ENCODE measurements around the gene FCF1. TPM values are rescaled to one million over a fixed set of nuclear protein-coding genes. Genes with fewer than 3 reads are reported as not detected.

Gene FCF1
- polyA plus RNA-seq, 2 of the 4 experiments (the other 2 are of a cell fraction), result 80.1 to 97.2 TPM

DNA sequence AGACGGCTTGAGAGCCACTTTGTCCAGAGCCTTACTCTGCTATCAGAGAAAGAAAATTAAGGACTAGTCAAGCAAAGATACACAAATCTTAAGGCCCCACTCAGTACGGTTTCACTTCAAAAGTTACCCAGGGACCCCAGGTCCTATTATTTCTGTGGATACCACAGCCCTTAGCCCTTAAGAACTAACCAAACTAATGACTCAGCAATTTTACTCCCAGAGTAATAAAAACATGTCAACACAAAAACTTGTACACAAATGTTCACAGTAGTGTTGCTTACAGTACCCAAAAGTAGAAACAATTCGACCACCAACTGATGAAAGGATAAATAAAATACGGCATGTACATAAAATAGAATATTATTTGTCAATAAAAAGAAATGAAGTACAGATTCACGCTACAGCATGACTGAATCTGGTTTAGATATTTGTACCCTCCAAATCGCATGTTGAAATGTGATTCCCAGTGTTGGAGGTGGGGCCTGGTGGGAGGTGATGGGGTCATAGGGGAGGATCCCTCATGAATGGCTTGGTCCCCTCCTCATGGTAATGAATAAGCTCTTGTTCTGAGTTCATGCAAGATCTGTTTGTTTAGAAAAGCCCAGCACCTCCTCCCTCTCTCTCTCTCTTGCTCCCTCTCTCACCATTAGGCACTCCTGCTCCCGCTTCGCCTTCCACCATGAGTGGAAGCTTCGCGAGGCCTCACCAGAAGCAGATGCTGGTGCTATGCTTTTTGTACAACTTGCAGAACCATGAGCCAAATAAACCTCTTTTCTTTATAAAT is 30.6 kb upstream of the FCF1 start:
- DNase-seq (ENCODE audit: low read depth in 1 of 2, low spot score in 1 of 2), result no peak
- CTCF ChIA-PET, result interaction anchor here (0.8 to 2.2 kb wide), 2 partner anchors 70 to 81 kb away, joined by 3 to 7 read pairs; partner anchors contain the start of genes LTBP2 and YLPM1
- POLR2A ChIA-PET, result no interaction called here
- H3K27ac ChIP-seq, result peak overlapping the region; percentile 31 to 57; a peak in 3 of 6 replicates
- H3K4me1 ChIP-seq, result peaks cover 10% of the 10 kb centered on the region; the same call in 2 of the 3 replicates
- no peaks in the 10 kb centered on the region for H3K9me3 ChIP-seq
- no peak overlapping the region for H3K4me2 ChIP-seq
- FAIRE-seq, result no peak
- 91% methylated on average over 10 of the region's 10 CpGs for WGBS (ENCODE audit: missing lambda C conversion rate)
- no peak overlapping the region for H3K4me3 ChIP-seq
- TF ChIP-seq NFE2L2 (conservative IDR thresholded peaks at IDR 0.05; ENCODE audit: low read length) (peak; percentile 90), ZFP36 (IDR thresholded peaks at IDR 0.05; ENCODE audit: borderline replicate concordance, partially characterized antibody) (no peak), HDAC2 (IDR thresholded peaks at IDR 0.05) (no peak), ESRRA (IDR thresholded peaks at IDR 0.05; ENCODE audit: borderline replicate concordance, low read length) (no peak), NPAS2 (CRISPR knock-in tag; IDR thresholded peaks at IDR 0.05; ENCODE audit: borderline replicate concordance) (no peak), KDM1A (IDR thresholded peaks at IDR 0.05; ENCODE audit: low read depth) (no peak), MYC (IDR thresholded peaks at IDR 0.05; ENCODE audit: borderline replicate concordance, low read length) (no peak), HOXA7 (CRISPR knock-in tag; IDR thresholded peaks at IDR 0.05) (no peak), ZSCAN20 (CRISPR knock-in tag; IDR thresholded peaks at IDR 0.05) (no peak), CBX8 (IDR thresholded peaks at IDR 0.05) (no peak), MAFK (IDR thresholded peaks at IDR 0.05; ENCODE audit: partially characterized antibody) (peak; percentile 98), HEYL (CRISPR knock-in tag; IDR thresholded peaks at IDR 0.05) (no peak), RNF2 (IDR thresholded peaks at IDR 0.05; ENCODE audit: borderline replicate concordance, low read depth) (no peak), JUNB (IDR thresholded peaks at IDR 0.05) (no peak), EP300 (IDR thresholded peaks at IDR 0.05) (no peak), SREBF2 (IDR thresholded peaks at IDR 0.05) (no peak)
- TF ChIP-seq, protein P1, sequence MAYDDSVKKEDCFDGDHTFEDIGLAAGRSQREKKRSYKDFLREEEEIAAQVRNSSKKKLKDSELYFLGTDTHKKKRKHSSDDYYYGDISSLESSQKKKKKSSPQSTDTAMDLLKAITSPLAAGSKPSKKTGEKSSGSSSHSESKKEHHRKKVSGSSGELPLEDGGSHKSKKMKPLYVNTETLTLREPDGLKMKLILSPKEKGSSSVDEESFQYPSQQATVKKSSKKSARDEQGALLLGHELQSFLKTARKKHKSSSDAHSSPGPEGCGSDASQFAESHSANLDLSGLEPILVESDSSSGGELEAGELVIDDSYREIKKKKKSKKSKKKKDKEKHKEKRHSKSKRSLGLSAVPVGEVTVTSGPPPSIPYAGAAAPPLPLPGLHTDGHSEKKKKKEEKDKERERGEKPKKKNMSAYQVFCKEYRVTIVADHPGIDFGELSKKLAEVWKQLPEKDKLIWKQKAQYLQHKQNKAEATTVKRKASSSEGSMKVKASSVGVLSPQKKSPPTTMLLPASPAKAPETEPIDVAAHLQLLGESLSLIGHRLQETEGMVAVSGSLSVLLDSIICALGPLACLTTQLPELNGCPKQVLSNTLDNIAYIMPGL (CRISPR knock-in tag; IDR thresholded peaks at IDR 0.05; ENCODE audit: borderline replicate concordance), result no peak
- no peak for ATAC-seq

DNA sequence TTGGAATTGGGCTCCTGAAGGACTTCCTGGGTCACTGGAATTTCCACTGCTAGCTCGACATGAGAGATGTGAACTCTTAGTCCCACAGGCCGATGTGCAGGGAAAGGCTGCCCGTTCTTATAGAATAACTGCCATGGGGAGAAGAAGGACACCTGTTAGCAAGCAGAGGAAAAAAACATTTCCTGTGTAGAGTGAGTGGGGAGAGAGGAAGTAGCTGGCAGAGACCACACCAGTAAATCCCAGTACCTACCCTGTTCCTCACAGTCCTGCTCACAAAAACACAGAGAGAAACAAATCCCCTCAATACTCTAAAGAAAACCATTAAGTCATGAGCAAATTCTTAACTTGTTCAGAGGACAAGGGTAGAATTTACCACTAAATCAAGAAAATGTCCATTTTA is 29.5 kb upstream of the FCF1 start:
- FAIRE-seq (no peak), ATAC-seq (no peak), DNase-seq (ENCODE audit: low read depth in 1 of 2, low spot score in 1 of 2) (no peak)
- no peaks in the 10 kb centered on the region for H3K9me3 ChIP-seq
- H3K27ac ChIP-seq, result no peak overlapping the region
- TF ChIP-seq, protein P2, sequence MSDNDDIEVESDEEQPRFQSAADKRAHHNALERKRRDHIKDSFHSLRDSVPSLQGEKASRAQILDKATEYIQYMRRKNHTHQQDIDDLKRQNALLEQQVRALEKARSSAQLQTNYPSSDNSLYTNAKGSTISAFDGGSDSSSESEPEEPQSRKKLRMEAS (IDR thresholded peaks at IDR 0.05), result no peak
- TF ChIP-seq EP300 (IDR thresholded peaks at IDR 0.05), result no peak
- TF ChIP-seq FOSL2 (IDR thresholded peaks at IDR 0.05), result no peak
- no peak for TF ChIP-seq FOSL2 (CRISPR knock-in tag; IDR thresholded peaks at IDR 0.05)
- no peak for TF ChIP-seq ZNF302 (CRISPR knock-in tag; IDR thresholded peaks at IDR 0.05)
- no peak for TF ChIP-seq GATA3 (IDR thresholded peaks at IDR 0.05; ENCODE audit: borderline replicate concordance)
- no peak for TF ChIP-seq HOXB5 (CRISPR knock-in tag; IDR thresholded peaks at IDR 0.05)
- TF ChIP-seq EHMT2 (IDR thresholded peaks at IDR 0.05; ENCODE audit: low read depth), result no peak
- no peak for TF ChIP-seq HEYL (CRISPR knock-in tag; IDR thresholded peaks at IDR 0.05)
- no peak for TF ChIP-seq NFE2L2 (conservative IDR thresholded peaks at IDR 0.05; ENCODE audit: low read length)
- TF ChIP-seq RAD21 (conservative IDR thresholded peaks at IDR 0.05 in 1 of 2, IDR thresholded peaks at IDR 0.05 in 1 of 2), result no peak
- TF ChIP-seq RFX5 (IDR thresholded peaks at IDR 0.05), result no peak
- no peak for TF ChIP-seq POLR2A (IDR thresholded peaks at IDR 0.05; ENCODE audit: low read length)
- TF ChIP-seq, protein P3, sequence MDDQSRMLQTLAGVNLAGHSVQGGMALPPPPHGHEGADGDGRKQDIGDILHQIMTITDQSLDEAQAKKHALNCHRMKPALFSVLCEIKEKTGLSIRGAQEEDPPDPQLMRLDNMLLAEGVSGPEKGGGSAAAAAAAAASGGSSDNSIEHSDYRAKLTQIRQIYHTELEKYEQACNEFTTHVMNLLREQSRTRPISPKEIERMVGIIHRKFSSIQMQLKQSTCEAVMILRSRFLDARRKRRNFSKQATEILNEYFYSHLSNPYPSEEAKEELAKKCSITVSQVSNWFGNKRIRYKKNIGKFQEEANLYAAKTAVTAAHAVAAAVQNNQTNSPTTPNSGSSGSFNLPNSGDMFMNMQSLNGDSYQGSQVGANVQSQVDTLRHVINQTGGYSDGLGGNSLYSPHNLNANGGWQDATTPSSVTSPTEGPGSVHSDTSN (IDR thresholded peaks at IDR 0.05), result no peak
- 91% methylated on average over 3 of the region's 3 CpGs for WGBS (ENCODE audit: missing lambda C conversion rate)
- peaks cover 10% of the 10 kb centered on the region; the same call in 2 of the 3 replicates for H3K4me1 ChIP-seq
- POLR2A ChIA-PET, result no interaction called here
- CTCF ChIA-PET, result interaction anchor here (1.0 to 2.2 kb wide), 2 partner anchors 71 to 74 kb away, joined by 3 to 7 read pairs; partner anchors contain the start of gene LTBP2
- H3K4me3 ChIP-seq, result no peak overlapping the region
- H3K4me2 ChIP-seq, result no peak overlapping the region
